GM12874 (cell line): ENCODE data around the gene TEAD1.

Source experiments
- TF ChIP-seq, protein P1 (sequence below): IDR thresholded peaks from 2 replicates; pipeline ENCODE4 v1.5.1; 2011; ENCODE audit warnings: low read depth, mild to moderate bottlenecking, control low read depth, low read length, moderate library complexity; ENCODE audit not compliant: insufficient read depth

The TEAD1 gene

DNA sequence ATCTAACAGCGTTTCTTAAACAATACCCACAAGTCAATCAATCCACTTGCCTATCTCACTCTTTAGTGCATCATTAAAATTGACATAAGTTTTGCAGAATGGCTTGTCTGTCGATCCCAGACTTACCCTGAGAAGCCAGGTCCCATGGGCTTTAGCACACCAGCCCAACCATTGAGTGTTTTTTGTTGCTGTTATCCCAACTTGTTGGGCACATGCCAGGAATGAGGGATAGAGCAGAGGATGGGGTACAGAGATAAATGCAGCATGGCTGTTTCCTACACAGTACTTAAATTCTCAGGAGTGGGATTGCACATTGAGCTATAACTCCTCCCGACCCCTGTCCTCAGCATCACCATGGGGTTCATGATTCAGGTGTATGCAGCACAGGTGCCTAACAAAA lies 270.7 kb downstream of the TEAD1 start:
- TF ChIP-seq, protein P1, sequence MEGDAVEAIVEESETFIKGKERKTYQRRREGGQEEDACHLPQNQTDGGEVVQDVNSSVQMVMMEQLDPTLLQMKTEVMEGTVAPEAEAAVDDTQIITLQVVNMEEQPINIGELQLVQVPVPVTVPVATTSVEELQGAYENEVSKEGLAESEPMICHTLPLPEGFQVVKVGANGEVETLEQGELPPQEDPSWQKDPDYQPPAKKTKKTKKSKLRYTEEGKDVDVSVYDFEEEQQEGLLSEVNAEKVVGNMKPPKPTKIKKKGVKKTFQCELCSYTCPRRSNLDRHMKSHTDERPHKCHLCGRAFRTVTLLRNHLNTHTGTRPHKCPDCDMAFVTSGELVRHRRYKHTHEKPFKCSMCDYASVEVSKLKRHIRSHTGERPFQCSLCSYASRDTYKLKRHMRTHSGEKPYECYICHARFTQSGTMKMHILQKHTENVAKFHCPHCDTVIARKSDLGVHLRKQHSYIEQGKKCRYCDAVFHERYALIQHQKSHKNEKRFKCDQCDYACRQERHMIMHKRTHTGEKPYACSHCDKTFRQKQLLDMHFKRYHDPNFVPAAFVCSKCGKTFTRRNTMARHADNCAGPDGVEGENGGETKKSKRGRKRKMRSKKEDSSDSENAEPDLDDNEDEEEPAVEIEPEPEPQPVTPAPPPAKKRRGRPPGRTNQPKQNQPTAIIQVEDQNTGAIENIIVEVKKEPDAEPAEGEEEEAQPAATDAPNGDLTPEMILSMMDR: no peak

DNA sequence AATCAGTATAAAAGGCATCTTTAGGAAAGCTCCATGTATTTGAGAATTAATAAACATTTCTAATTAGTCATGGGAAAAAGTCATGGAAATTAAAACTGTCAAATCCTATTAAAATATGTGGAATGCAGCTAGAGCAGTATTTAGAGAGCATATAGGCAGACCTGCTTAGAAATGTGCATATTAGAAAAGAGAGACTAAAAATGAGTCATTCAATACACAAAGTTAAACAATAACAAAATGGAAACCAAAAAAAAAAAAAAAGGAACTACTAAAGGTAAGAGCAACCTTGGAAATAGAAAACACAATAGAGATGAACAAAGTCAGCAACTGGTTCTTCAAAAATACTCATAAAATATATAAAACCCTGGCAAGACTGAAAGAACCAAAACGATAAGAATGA lies 275.2 kb downstream of the TEAD1 start:
- TF ChIP-seq, protein P1: no peak

DNA sequence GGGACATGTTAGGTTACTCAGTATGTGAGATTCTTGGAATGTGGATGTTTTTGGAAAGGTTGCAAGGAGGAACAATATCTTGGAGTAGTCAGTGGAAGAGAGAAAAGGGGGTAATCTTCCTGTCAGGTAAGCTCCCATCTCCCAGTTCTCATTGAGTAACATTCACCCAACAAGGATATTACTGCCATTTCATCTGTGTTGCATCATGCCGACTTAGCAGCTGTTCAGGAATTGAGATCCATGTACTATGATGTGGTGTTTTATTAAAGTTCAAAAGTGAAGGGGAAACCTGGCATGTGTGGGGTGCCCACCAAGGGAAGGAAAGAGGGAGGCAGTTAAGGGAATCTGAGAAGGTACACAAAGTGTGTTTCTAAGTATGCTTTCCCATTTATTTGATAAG lies 276.4 kb downstream of the TEAD1 start:
- TF ChIP-seq, protein P1: no peak

DNA sequence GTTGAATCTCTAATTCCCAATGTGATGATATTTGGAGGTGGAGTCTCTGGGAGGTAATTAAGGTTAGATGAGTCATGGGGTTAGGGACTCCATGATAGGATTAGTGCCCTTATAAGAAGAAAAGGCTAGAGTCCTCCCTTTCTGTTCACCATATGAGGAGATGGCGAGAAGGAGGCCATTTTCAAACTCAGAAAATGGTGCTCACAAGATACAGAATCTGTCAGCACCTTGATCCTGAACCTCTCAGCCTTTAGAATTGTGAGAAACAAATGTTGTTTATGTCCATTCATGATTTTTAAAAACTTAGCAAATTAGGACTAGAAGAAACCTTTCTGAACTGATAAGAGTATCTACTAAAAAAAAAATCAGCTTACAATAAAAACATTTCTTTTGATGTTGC lies 277.2 kb downstream of the TEAD1 start:
- TF ChIP-seq, protein P1: no peak

DNA sequence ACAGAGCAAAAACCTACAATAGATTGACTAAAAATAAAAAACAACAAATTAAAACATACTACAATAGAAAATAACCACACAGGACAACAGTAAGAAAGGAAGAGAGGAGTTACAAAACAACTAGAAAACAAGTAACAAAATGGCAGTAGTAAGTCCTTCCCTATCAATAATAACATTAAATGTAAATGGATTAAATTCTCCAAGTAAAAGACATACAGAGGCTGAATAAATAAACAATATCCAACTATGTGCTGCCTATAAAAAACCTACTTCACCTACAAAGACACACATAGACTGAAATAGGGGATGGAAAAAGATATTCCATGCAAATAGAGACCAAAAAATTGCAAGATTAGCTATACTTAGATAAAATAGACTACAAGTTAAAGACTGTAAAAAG lies 277.9 kb downstream of the TEAD1 start:
- TF ChIP-seq, protein P1: no peak

DNA sequence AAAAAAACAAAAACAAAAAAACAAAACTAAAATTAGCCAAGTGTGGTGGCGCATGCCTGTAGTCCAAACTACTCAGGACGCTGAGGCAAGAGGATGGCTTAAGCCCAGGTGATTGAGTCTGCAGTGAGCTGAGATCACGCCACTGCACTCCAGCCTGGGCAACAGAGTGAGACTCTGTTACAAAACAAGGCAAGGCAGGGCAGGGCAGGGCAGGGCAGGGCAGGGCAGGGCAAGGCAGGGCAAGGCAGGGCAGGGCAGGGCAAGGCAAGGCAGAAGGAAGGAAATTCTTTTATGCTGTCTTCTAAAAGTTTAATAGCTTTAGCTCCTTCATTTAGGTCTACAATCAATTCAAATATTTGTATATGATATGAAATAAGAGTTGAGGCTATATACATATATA lies 284.8 kb downstream of the TEAD1 start:
- TF ChIP-seq, protein P1: no peak

DNA sequence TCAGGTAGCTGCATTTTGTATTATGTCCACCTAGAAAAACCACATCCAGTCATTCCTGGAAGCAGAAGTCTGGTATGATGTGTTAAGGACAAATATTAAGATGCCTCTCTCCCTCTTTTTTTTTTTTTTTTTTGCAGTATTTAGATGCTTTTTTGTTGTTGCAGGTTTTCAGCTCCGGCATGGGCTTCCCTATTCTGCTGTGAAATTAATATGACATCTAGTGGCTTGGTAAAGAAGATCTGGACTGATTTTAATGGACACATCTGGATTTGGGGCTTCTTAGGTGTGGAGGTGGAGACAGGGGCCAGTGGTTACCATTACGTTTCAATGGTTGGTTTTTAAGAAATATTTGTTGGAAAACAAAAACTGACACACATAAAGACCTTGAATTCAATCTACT lies 287.4 kb downstream of the TEAD1 start:
- TF ChIP-seq, protein P1: no peak

DNA sequence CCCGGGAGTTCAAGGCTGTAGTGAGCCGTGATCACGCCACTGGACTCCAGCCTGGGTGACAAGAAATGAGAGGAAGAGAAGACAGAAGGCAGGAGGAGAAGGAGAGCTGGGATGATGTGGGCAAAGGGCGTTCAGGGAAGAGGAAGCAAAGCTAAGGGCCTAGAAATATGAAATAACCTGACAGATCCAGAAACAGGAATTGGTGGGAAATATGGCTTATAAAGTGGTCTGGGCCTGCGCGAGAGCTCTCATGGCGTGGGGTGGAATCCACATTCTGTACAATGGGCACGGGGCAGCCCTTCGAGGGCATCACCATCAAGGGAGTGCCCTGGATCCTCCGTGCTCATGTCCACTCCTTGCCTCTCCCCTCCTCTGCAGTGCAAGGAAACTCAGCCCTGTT lies 288.1 kb downstream of the TEAD1 start:
- TF ChIP-seq, protein P1: no peak
